NCI-H748 (cell line): ENCODE measurements around the gene SERPINB13.

Experiments
- DNase-seq: peaks from one replicate; lab custom pipeline; 2025; ENCODE audit not compliant: unreplicated experiment; lab: John Stamatoyannopoulos, UW

SERPINB13 gene

GRCh38 chr18:63586966-63587365 is at the start of gene SERPINB13:
SERPINB13 (plus strand) TSS chr18:63587343; CDS start chr18:63588668, 1,325 bp downstream.
- DNase-seq, result no peak

- DNase-seq, result no peak
Measured at GRCh38 chr18:63539904-63540510, 47.1 kb upstream of the SERPINB13 start.

- DNase-seq, result no peak
Measured at GRCh38 chr18:63542069-63542468, 45.1 kb upstream of the SERPINB13 start, which contains the start of gene SERPINB12. SERPINB12 (plus strand) TSS chr18:63542369; CDS start chr18:63556160, 13,791 bp downstream.

- no peak for DNase-seq
Measured at GRCh38 chr18:63544017-63544416, 43.1 kb upstream of the SERPINB13 start.

GRCh38 chr18:63545000-63545399 is 42.1 kb upstream of the SERPINB13 start:
- DNase-seq, result no peak

GRCh38 chr18:63550068-63550467 is 37.1 kb upstream of the SERPINB13 start:
- no peak for DNase-seq

- DNase-seq, result no peak
Measured at GRCh38 chr18:63551769-63552168, 35.4 kb upstream of the SERPINB13 start.

GRCh38 chr18:63552581-63552980 is 34.6 kb upstream of the SERPINB13 start:
- DNase-seq, result no peak

- no peak for DNase-seq
Measured at GRCh38 chr18:63553081-63553480, 34.1 kb upstream of the SERPINB13 start.

GRCh38 chr18:63559567-63560491 is 27.3 kb upstream of the SERPINB13 start:
- DNase-seq, result no peak

- no peak for DNase-seq
Measured at GRCh38 chr18:63562284-63562683, 24.9 kb upstream of the SERPINB13 start.

- DNase-seq, result no peak
Measured at GRCh38 chr18:63564021-63564420, 23.1 kb upstream of the SERPINB13 start.

GRCh38 chr18:63564561-63564960 is 22.6 kb upstream of the SERPINB13 start:
- DNase-seq, result no peak

- no peak for DNase-seq
Measured at GRCh38 chr18:63567276-63567675, 19.9 kb upstream of the SERPINB13 start.

GRCh38 chr18:63567825-63568224 is 19.3 kb upstream of the SERPINB13 start:
- no peak for DNase-seq

- DNase-seq, result no peak
Measured at GRCh38 chr18:63570721-63571120, 16.4 kb upstream of the SERPINB13 start.

GRCh38 chr18:63575681-63576080 is 11.5 kb upstream of the SERPINB13 start:
- no peak for DNase-seq

GRCh38 chr18:63578357-63578958 is 8.7 kb upstream of the SERPINB13 start:
- DNase-seq, result peak; percentile 54

- DNase-seq, result no peak
Measured at GRCh38 chr18:63579616-63580015, 7.5 kb upstream of the SERPINB13 start.

- DNase-seq, result no peak
Measured at GRCh38 chr18:63585988-63586387, 1.2 kb upstream of the SERPINB13 start.

GRCh38 chr18:63586431-63586830 is 712 bp upstream of the SERPINB13 start:
- no peak for DNase-seq

- no peak for DNase-seq
Measured at GRCh38 chr18:63588909-63589308, 1.8 kb downstream of the SERPINB13 start.
